Neuronal stem cell (in vitro differentiated cells): ENCODE results near the gene RARG.
"Not testable (repeated sequence)": the region's sequence is repeated elsewhere in the genome, so short reads cannot be mapped to it uniquely, and the experiment has no call there.

Experiments used
- DNase-seq: peaks from one replicate; pipeline ENCODE4 v3.0.0-alpha.2; 2013; ENCODE audit warnings: low spot score
- H2AFZ ChIP-seq: one replicate; pipeline ENCODE4 v1.6.1; 2013; ENCODE audit warnings: mild to moderate bottlenecking, low read length, inconsistent platforms
- H2AK5ac ChIP-seq: 2 replicates; pipeline ENCODE4 v1.6.1; 2013; ENCODE audit warnings: low read depth, mild to moderate bottlenecking, inconsistent platforms, low read length, moderate library complexity, mixed read lengths
- H2BK120ac ChIP-seq: 2 replicates; pipeline ENCODE4 v1.6.1; 2013; ENCODE audit warnings: low read depth, mild to moderate bottlenecking, inconsistent platforms, low read length, moderate library complexity, mixed read lengths
- H2BK12ac ChIP-seq: one replicate; pipeline ENCODE4 v1.6.1; 2013; ENCODE audit warnings: low read length, inconsistent platforms
- H2BK15ac ChIP-seq: 2 replicates; pipeline ENCODE4 v1.6.1; 2013; ENCODE audit warnings: mild to moderate bottlenecking, low read length, inconsistent platforms, mixed read lengths
- H2BK5ac ChIP-seq: one replicate; pipeline ENCODE4 v1.6.1; 2013; ENCODE audit warnings: inconsistent platforms, mild to moderate bottlenecking, low read length, moderate library complexity
- H3K14ac ChIP-seq: one replicate; pipeline ENCODE4 v1.6.1; 2013; ENCODE audit warnings: low read length, inconsistent platforms
- H3K18ac ChIP-seq: 2 replicates; pipeline ENCODE4 v1.6.1; 2013; ENCODE audit warnings: low read length, inconsistent platforms
- H3K23ac ChIP-seq: 2 replicates; pipeline ENCODE4 v1.6.1; 2013; ENCODE audit warnings: low read depth, mild to moderate bottlenecking, mixed read lengths, low read length, inconsistent platforms; ENCODE audit not compliant: poor library complexity
- H3K27ac ChIP-seq: replicated peaks from 3 replicates; pipeline ENCODE4 v1.5.1; 2013; ENCODE audit warnings: low read length, inconsistent platforms
- H3K27me3 ChIP-seq, 3 experiments: 2 replicates each; pipeline ENCODE4 v1.6.1; 2013; ENCODE audit warnings: low read length in 3 of 3, mild to moderate bottlenecking in 2 of 3, inconsistent platforms in 1 of 3, low read depth in 1 of 3, mixed read lengths in 1 of 3, moderate library complexity in 1 of 3; ENCODE audit not compliant: control insufficient read depth in 3 of 3, insufficient read depth in 3 of 3
- H3K36me3 ChIP-seq, 2 donors: replicated peaks in 1 of 2; 2 replicates each; pipeline ENCODE4 v1.6.1; 2013; ENCODE audit warnings: low read length in 2 of 2; ENCODE audit not compliant: control insufficient read depth in 2 of 2, insufficient read depth in 2 of 2
- H3K4ac ChIP-seq: 2 replicates; pipeline ENCODE4 v1.6.1; 2013; ENCODE audit warnings: inconsistent platforms, mild to moderate bottlenecking, low read length, moderate library complexity
- H3K4me1 ChIP-seq, 2 donors: 1 replicate in 1 of 2; 2 replicates in 1 of 2; pipeline ENCODE4 v1.6.1; 2013; ENCODE audit warnings: low read length in 2 of 2, low read depth in 1 of 2; ENCODE audit not compliant: control insufficient read depth in 2 of 2, insufficient read depth in 1 of 2
- H3K4me2 ChIP-seq: one replicate; pipeline ENCODE4 v1.6.1; 2013; ENCODE audit warnings: mild to moderate bottlenecking, low read length, inconsistent platforms; ENCODE audit not compliant: insufficient read depth, poor library complexity, severe bottlenecking
- H3K4me3 ChIP-seq, 2 donors: 2 replicates each; pipeline ENCODE4 v1.5.1; 2013; ENCODE audit warnings: low read length in 2 of 2, mild to moderate bottlenecking in 2 of 2, inconsistent platforms in 1 of 2, moderate library complexity in 1 of 2
- H3K79me1 ChIP-seq: one replicate; pipeline ENCODE4 v1.6.1; 2013; ENCODE audit warnings: low read depth, mild to moderate bottlenecking, inconsistent platforms, low read length, moderate library complexity
- H3K9ac ChIP-seq: one replicate; pipeline ENCODE4 v1.6.1; 2013; ENCODE audit warnings: mild to moderate bottlenecking, low read depth, low read length, inconsistent platforms; ENCODE audit not compliant: poor library complexity
- H3K9me3 ChIP-seq, 2 donors: replicated peaks in 1 of 2; 2 replicates each; pipeline versions ENCODE3 to v1.6.1; 2013; ENCODE audit warnings: low read length in 2 of 2, mild to moderate bottlenecking in 2 of 2, inconsistent platforms in 1 of 2, low read depth in 1 of 2, mixed read lengths in 1 of 2, moderate library complexity in 1 of 2; ENCODE audit not compliant: control insufficient read depth in 2 of 2, insufficient read depth in 1 of 2
- H4K8ac ChIP-seq: one replicate; pipeline ENCODE4 v1.6.1; 2013; ENCODE audit warnings: low read depth, mild to moderate bottlenecking, inconsistent platforms, low read length, moderate library complexity
- H4K91ac ChIP-seq: one replicate; pipeline ENCODE4 v1.6.1; 2013; ENCODE audit warnings: low read length, low read depth, mild to moderate bottlenecking, inconsistent platforms; ENCODE audit not compliant: poor library complexity
- WGBS, 2 donors: extraction: QIAGEN DNeasy Blood & Tissue Kit; methylation state at CpG; one replicate each; pipeline ENCODE4 v1.1.7; 2013; ENCODE audit warnings: missing lambda C conversion rate in 2 of 2, mixed read lengths in 1 of 2; ENCODE audit not compliant: insufficient read length in 2 of 2, insufficient replicate concordance in 1 of 2; ENCODE audit errors: extremely low coverage in 2 of 2; 5-methylcytosine and 5-hydroxymethylcytosine counted together

The RARG gene

GRCh38 chr12:53204351-53204750 is 27.7 kb downstream of the RARG start:
- H2AFZ ChIP-seq, result no peak overlapping the region
- peaks cover 2 to 12% of the 10 kb centered on the region in 2 donors for H3K4me1 ChIP-seq
- H3K9ac ChIP-seq, result no peak overlapping the region
- no peak overlapping the region for H2BK15ac ChIP-seq
- H3K27me3 ChIP-seq, result peaks cover 0 to 25% (median 0%) of the 10 kb centered on the region in 3 experiments
- H3K79me1 ChIP-seq, result no peaks in the 10 kb centered on the region
- WGBS, 2 donors, result no CpG with 5 or more reads among the region's 1 CpG
- H3K14ac ChIP-seq, result no peak overlapping the region
- no peak overlapping the region for H3K27ac ChIP-seq
- no peak overlapping the region for H3K23ac ChIP-seq
- no peak overlapping the region for H4K91ac ChIP-seq
- H4K8ac ChIP-seq, result no peak overlapping the region
- H3K9me3 ChIP-seq, result no peaks in the 10 kb centered on the region
- no peak overlapping the region for H3K18ac ChIP-seq
- H3K4me3 ChIP-seq, result no peak overlapping the region
- H3K4me2 ChIP-seq, result no peak overlapping the region
- no peak for DNase-seq
- H3K36me3 ChIP-seq, result no peaks in the 10 kb centered on the region
- H3K4ac ChIP-seq, result no peak overlapping the region
- H2BK12ac ChIP-seq, result no peak overlapping the region
- H2AK5ac ChIP-seq, result no peak overlapping the region
- no peak overlapping the region for H2BK5ac ChIP-seq
- no peak overlapping the region for H2BK120ac ChIP-seq

- not testable (repeated sequence) for H2AK5ac ChIP-seq, H4K8ac ChIP-seq, H2BK5ac ChIP-seq, H3K9me3 ChIP-seq, H2BK120ac ChIP-seq, H4K91ac ChIP-seq, H3K4me3 ChIP-seq, H3K18ac ChIP-seq, H3K9ac ChIP-seq, H2AFZ ChIP-seq, H3K36me3 ChIP-seq, DNase-seq, H2BK15ac ChIP-seq, H3K27ac ChIP-seq, H3K14ac ChIP-seq, H2BK12ac ChIP-seq, H3K23ac ChIP-seq, H3K79me1 ChIP-seq, H3K4me2 ChIP-seq, H3K4ac ChIP-seq
- H3K4me1 ChIP-seq, result peaks cover 2 to 12% of the 10 kb centered on the region in 2 donors
- H3K27me3 ChIP-seq, result peaks cover 0 to 31% (median 17%) of the 10 kb centered on the region in 3 experiments
- WGBS, 2 donors, result no CpG with 5 or more reads among the region's 7 CpGs
Observed at GRCh38 chr12:53202316-53202715, 29.7 kb downstream of the RARG start.

GRCh38 chr12:53201639-53202038 is 30.4 kb downstream of the RARG start:
- Histone ChIP-seq H3K9ac (no peak overlapping the region), H2BK15ac (no peak overlapping the region), H3K4me3 (no peak overlapping the region), H3K18ac (no peak overlapping the region), H3K27me3 (peaks cover 0 to 34% (median 21%) of the 10 kb centered on the region in 3 experiments), H4K8ac (no peak overlapping the region), H3K27ac (no peak overlapping the region), H3K4ac (no peak overlapping the region), H3K14ac (no peak overlapping the region), H3K36me3 (no peaks in the 10 kb centered on the region), H3K79me1 (no peaks in the 10 kb centered on the region), H4K91ac (no peak overlapping the region), H2BK120ac (no peak overlapping the region), H2BK5ac (no peak overlapping the region), H3K9me3 (no peaks in the 10 kb centered on the region), H3K23ac (no peak overlapping the region), H3K4me1 (peaks cover 2 to 12% of the 10 kb centered on the region in 2 donors), H2AK5ac (no peak overlapping the region), H2BK12ac (no peak overlapping the region), H3K4me2 (no peak overlapping the region), H2AFZ (no peak overlapping the region)
- DNase-seq, result no peak
- WGBS, 2 donors, result no CpG with 5 or more reads among the region's 4 CpGs

DNA sequence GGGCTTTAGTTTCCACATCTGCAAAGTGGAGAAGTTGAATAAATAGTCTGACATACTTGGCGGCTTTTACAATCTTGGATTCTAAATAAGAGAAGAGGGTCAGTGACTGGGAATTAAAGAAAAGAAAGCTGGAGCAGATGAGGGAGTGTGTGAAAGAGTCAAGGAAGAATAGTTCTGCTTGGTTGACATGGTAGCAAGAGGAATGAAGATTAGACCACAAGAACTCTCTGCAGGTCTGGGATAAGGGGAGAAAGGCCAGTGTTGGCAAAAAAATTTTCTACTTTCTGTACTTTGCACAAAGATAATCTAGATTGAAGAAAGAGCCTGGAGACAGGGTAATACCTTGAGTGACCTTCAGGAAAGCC is 30.9 kb downstream of the RARG start:
- Histone ChIP-seq H3K9me3 (no peaks in the 10 kb centered on the region), H3K27ac (no peak overlapping the region), H3K36me3 (no peaks in the 10 kb centered on the region), H2BK120ac (no peak overlapping the region), H2BK5ac (no peak overlapping the region), H3K14ac (no peak overlapping the region), H3K79me1 (no peaks in the 10 kb centered on the region), H2AK5ac (no peak overlapping the region), H2AFZ (peak overlapping the region; percentile 68), H3K4me1 (peaks cover 2 to 12% of the 10 kb centered on the region in 2 donors), H3K27me3 (peaks cover 0 to 34% (median 26%) of the 10 kb centered on the region in 3 experiments), H3K9ac (no peak overlapping the region), H3K4me3 (no peak overlapping the region), H3K4ac (no peak overlapping the region), H4K8ac (no peak overlapping the region), H4K91ac (no peak overlapping the region), H3K23ac (no peak overlapping the region), H3K4me2 (no peak overlapping the region), H2BK12ac (no peak overlapping the region), H3K18ac (no peak overlapping the region), H2BK15ac (no peak overlapping the region)
- WGBS, 2 donors, result no CpG with 5 or more reads among the region's 1 CpG
- DNase-seq, result no peak
